Osteoblast (primary cell): ENCODE measurements around the gene ZSCAN23. TPM values are rescaled to one million over a fixed set of nuclear protein-coding genes. Genes with fewer than 3 reads are reported as not detected.

Source experiments
- DNase-seq: peaks from one replicate; pipeline ENCODE4 v3.0.0; 2011; ENCODE audit warnings: low spot score, mixed read lengths; ENCODE audit not compliant: insufficient read length; ENCODE audit errors: missing footprints
- H2AFZ ChIP-seq: 2 replicates; pipeline ENCODE4 v1.6.0; 2011; ENCODE audit warnings: mild to moderate bottlenecking, low read length
- H3K27ac ChIP-seq: 2 replicates; pipeline ENCODE4 v1.5.1; 2011; ENCODE audit warnings: mild to moderate bottlenecking, low read depth, low read length, moderate library complexity
- H3K27me3 ChIP-seq: 2 replicates; pipeline ENCODE4 v1.6.0; 2012; ENCODE audit warnings: mild to moderate bottlenecking, control low read depth, inconsistent platforms, low read length, moderate library complexity; ENCODE audit not compliant: insufficient read depth
- H3K36me3 ChIP-seq: 2 replicates; pipeline ENCODE4 v1.5.1; 2011; ENCODE audit warnings: mild to moderate bottlenecking, low read length, control low read depth, moderate library complexity; ENCODE audit not compliant: insufficient read depth
- H3K4me1 ChIP-seq: 2 replicates; pipeline ENCODE4 v1.5.1; 2011; ENCODE audit warnings: mild to moderate bottlenecking, low read length, control low read depth, moderate library complexity; ENCODE audit not compliant: insufficient read depth
- H3K4me2 ChIP-seq: 2 replicates; pipeline ENCODE4 v1.6.0; 2011; ENCODE audit warnings: mild to moderate bottlenecking, low read length; ENCODE audit not compliant: insufficient read depth
- H3K4me3 ChIP-seq: fragments of 200-600 bp; sonication (generic); 3 replicates; pipeline ENCODE4 v1.5.1; 2012; ENCODE audit warnings: mild to moderate bottlenecking, low read length, inconsistent platforms; ENCODE audit not compliant: insufficient read depth
- H3K79me2 ChIP-seq: 2 replicates; pipeline ENCODE4 v1.6.0; 2012; ENCODE audit warnings: mild to moderate bottlenecking, low read length, control low read depth, inconsistent platforms; ENCODE audit not compliant: insufficient read depth
- H3K9me3 ChIP-seq: 2 replicates; pipeline ENCODE4 v1.5.1; 2011; ENCODE audit warnings: low read depth, low read length, control low read depth
- H4K20me1 ChIP-seq: 2 replicates; pipeline ENCODE4 v1.6.0; 2012; ENCODE audit warnings: mild to moderate bottlenecking, low read length, control low read depth; ENCODE audit not compliant: insufficient read depth
- CTCF ChIP-seq: IDR thresholded peaks from 2 replicates; pipeline ENCODE4 v1.5.1; 2011; ENCODE audit warnings: mild to moderate bottlenecking, low read depth, low read length, moderate library complexity; ENCODE audit errors: extremely low read depth
- total RNA-seq: library from RNA; depleted of rRNA; stranded (reverse); fragments of >200 nt; gene quantifications from 2 replicates; pipeline ENCODE4 v1.2.3, GENCODE V29; 2012

The ZSCAN23 gene
- total RNA-seq = 6.9 and 7.4 TPM in 2 replicates

- peak within 1 kb of the TSS; percentile 98 for H2AFZ ChIP-seq
- no peaks in the 10 kb centered on the region for H3K36me3 ChIP-seq
- peak within 1 kb of the TSS; percentile 91 for H3K27ac ChIP-seq
- H3K9me3 ChIP-seq = no peaks in the 10 kb centered on the region
- H3K4me3 ChIP-seq = peak within 1 kb of the TSS; percentile 94
- no peak for TF ChIP-seq CTCF
- peak; percentile 83 for DNase-seq
- no peaks in the 10 kb centered on the region for H4K20me1 ChIP-seq
- peaks cover 6% of the 10 kb centered on the region for H3K79me2 ChIP-seq
- peaks cover 5% of the 10 kb centered on the region for H3K4me1 ChIP-seq
- peak within 1 kb of the TSS; percentile 86 for H3K4me2 ChIP-seq
- H3K27me3 ChIP-seq = no peaks in the 10 kb centered on the region
These were observed at the start of gene ZSCAN23 for GRCh38 chr6:28443112-28443773. Gene ZSCAN23, minus strand, starts transcription at chr6:28443491. Its CDS starts 7,225 bp downstream, at chr6:28436266.

GRCh38 chr6:28491984-28492317 lies 48.7 kb upstream of the ZSCAN23 start:
- no peak overlapping the region for H3K4me3 ChIP-seq
- no peaks in the 10 kb centered on the region for H3K36me3 ChIP-seq
- no peak overlapping the region for H3K27ac ChIP-seq
- no peaks in the 10 kb centered on the region for H3K27me3 ChIP-seq
- no peaks in the 10 kb centered on the region for H3K79me2 ChIP-seq
- TF ChIP-seq CTCF = no peak
- DNase-seq = no peak
- peaks cover 4% of the 10 kb centered on the region for H3K4me1 ChIP-seq
- no peaks in the 10 kb centered on the region for H4K20me1 ChIP-seq
- H3K4me2 ChIP-seq = no peak overlapping the region
- no peaks in the 10 kb centered on the region for H3K9me3 ChIP-seq
- H2AFZ ChIP-seq = no peak overlapping the region

GRCh38 chr6:28490205-28490890 lies 47.1 kb upstream of the ZSCAN23 start:
- Histone ChIP-seq H3K4me2 (peak overlapping the region; percentile 91), H2AFZ (peak overlapping the region; percentile 97), H3K27me3 (no peaks in the 10 kb centered on the region), H3K79me2 (no peaks in the 10 kb centered on the region), H3K4me3 (peak overlapping the region; percentile 82), H4K20me1 (no peaks in the 10 kb centered on the region), H3K27ac (peak overlapping the region; percentile 3), H3K4me1 (peaks cover 4% of the 10 kb centered on the region), H3K36me3 (no peaks in the 10 kb centered on the region), H3K9me3 (no peaks in the 10 kb centered on the region)
- no peak for DNase-seq
- no peak for TF ChIP-seq CTCF

- TF ChIP-seq CTCF = no peak
- H2AFZ ChIP-seq = peak overlapping the region; percentile 97
- peak; percentile 85 for DNase-seq
- H4K20me1 ChIP-seq = no peaks in the 10 kb centered on the region
- H3K27me3 ChIP-seq = no peaks in the 10 kb centered on the region
- H3K4me1 ChIP-seq = peaks cover 4% of the 10 kb centered on the region
- no peaks in the 10 kb centered on the region for H3K36me3 ChIP-seq
- H3K79me2 ChIP-seq = no peaks in the 10 kb centered on the region
- H3K4me3 ChIP-seq = peak overlapping the region; percentile 82
- H3K27ac ChIP-seq = peak overlapping the region; percentile 3
- peak overlapping the region; percentile 91 for H3K4me2 ChIP-seq
- no peaks in the 10 kb centered on the region for H3K9me3 ChIP-seq
These were observed 46.3 kb upstream of the ZSCAN23 start for GRCh38 chr6:28489366-28490204.
